Heart left ventricle (tissue), 16 donors: Measurements from ENCODE around the gene PANX2. TPM values are rescaled to one million over a fixed set of nuclear protein-coding genes. Genes with fewer than 3 reads are reported as not detected.

Source experiments
- ATAC-seq, 4 donors: fragments of 200-7000 bp; cut with Tn5 transposase; one replicate each; pipeline ENCODE4 v1.9.1; 2020 to 2022; ENCODE audit warnings: moderate library complexity in 4 of 4, mild to moderate bottlenecking in 3 of 4, moderate number of reproducible peaks in 1 of 4
- DNase-seq, 5 donors: peaks; one replicate each; pipeline ENCODE4 v3.0.0-alpha.2; 2020
- H3K27ac ChIP-seq, 12 donors: fragments of 200-600 bp; sonication (generic) in 4 of 12; one replicate each; pipeline versions ENCODE4 v1.5.0 to v1.8.0; 2016 to 2022; ENCODE audit warnings: mild to moderate bottlenecking in 2 of 12
- H3K27me3 ChIP-seq, 9 donors: fragments of 200-600 bp; sonication (generic) in 2 of 9; one replicate each; pipeline versions ENCODE4 v1.5.1 to v1.8.0; 2016 to 2022; ENCODE audit warnings: mild to moderate bottlenecking in 3 of 9
- H3K36me3 ChIP-seq, 9 donors: fragments of 200-600 bp; sonication (generic) in 2 of 9; one replicate each; pipeline versions ENCODE4 v1.5.0 to v1.8.0; 2018 to 2022; ENCODE audit warnings: mild to moderate bottlenecking in 2 of 9
- H3K4me1 ChIP-seq, 12 donors: fragments of 200-600 bp; sonication (generic) in 4 of 12; one replicate each; pipeline versions ENCODE4 v1.5.0 to v1.8.0; 2016 to 2022; ENCODE audit warnings: mild to moderate bottlenecking in 3 of 12
- H3K4me3 ChIP-seq, 12 donors: fragments of 200-600 bp; sonication (generic) in 4 of 12; one replicate each; pipeline versions ENCODE4 v1.5.0 to v1.8.0; 2017 to 2022; ENCODE audit warnings: mild to moderate bottlenecking in 9 of 12, moderate library complexity in 4 of 12
- H3K9me3 ChIP-seq, 12 donors: fragments of 200-600 bp; sonication (generic) in 4 of 12; one replicate each; pipeline versions ENCODE4 v1.5.0 to v1.8.0; 2016 to 2022; ENCODE audit warnings: mild to moderate bottlenecking in 1 of 12
- CTCF ChIP-seq, 12 donors: fragments of 200-600 bp; sonication (generic) in 4 of 12; IDR thresholded peaks; one replicate each; pipeline versions ENCODE4 v1.5.0 to v1.8.0; 2018 to 2022; ENCODE audit warnings: antibody characterized with exemption in 12 of 12, mild to moderate bottlenecking in 5 of 12
- POLR2A ChIP-seq, 2 donors: fragments of 450-650 bp; IDR thresholded peaks; one replicate each; pipeline ENCODE4 v1.6.1; 2017; ENCODE audit warnings: antibody characterized with exemption in 2 of 2, mild to moderate bottlenecking in 2 of 2, moderate library complexity in 2 of 2
- WGBS, 4 donors: extraction: QIAGEN DNeasy Blood & Tissue Kit in 2 of 4; methylation state at CpG; one replicate each; pipeline versions ENCODE4 v1.1.5 to v1.1.7; 2013 to 2018; 5-methylcytosine and 5-hydroxymethylcytosine counted together
- intact Hi-C, 10 donors: fragments of 100-400 bp; cut with DNase I; formaldehyde crosslinking; loops; one replicate each; pipeline versions ENCODE4 v1.11.1 to v1.14.2; 2022
- polyA plus RNA-seq, 2 donors: library from polyadenylated mRNA; stranded (reverse); fragments of 200-250 nt; gene quantifications; one replicate each; pipeline ENCODE4 v1.2.3, GENCODE V29; 2013
- total RNA-seq, 9 donors: library from RNA; depleted of rRNA in 2 of 9; stranded (reverse); fragments of >200 nt in 2 of 9; fragmentation: NEBNext Ultra II Directional in 3 of 9; extraction: Animal tissue kit (Norgen Biotek cat#: 25700) in 3 of 9; gene quantifications; one replicate each; pipeline versions ENCODE4 v1.1.0 to v1.2.4, GENCODE V29; 2016 to 2023
- donor health status: ischemic (EF 13 %, LVEDD 7.1; RV severe dilation, severe dysfunction).
- donor health status: healthy with polysubstance abuse.
- donor health status: DM: no; HTN: yes; CAD: no.
- donor health status: DM: no; HTN: no; CAD: no.
- donor health status: ischemic (EF 25% LVEDD 6.9; RV normal size, moderate dysfunction).
- donor health status: ischemic (EF 25% LVEDD 5.7; RV mildly dilated, moderate dysfunction).
- donor health status: healthy.
- donor health status: DM: yes; HTN: yes; CAD: no.
- donor health status: ischemic (EF 35%, LVEDD 5.7; RV mildly dilated, moderate dysfunction).
- donor health status: nonischemic (EF 11% LVEDD 7.7; RV severe dilation, severe dysfunction).
- donor health status: DM: yes; HTN: yes; CAD: no.
- donor health status: PGD.
- donor health status: ischemic (EF 29% LVEDD 5.4; RV normal size, mild dysfunction).
- donor health status: nonischemic (EF 23%, LVEDD 6.1; RV moderate dilation, normal function).

Gene PANX2
- total and polyA plus RNA-seq, 11 donors, result 0.08 to 0.77 (median 0.33) TPM; not detected in 5

- TF ChIP-seq CTCF (IDR thresholded peaks at IDR 0.05) (no peak), POLR2A (IDR thresholded peaks at IDR 0.05) (no peak)
- H3K27ac ChIP-seq, result no peak overlapping the region
- ATAC-seq (no peak), DNase-seq (no peak)
- no peak overlapping the region for H3K4me3 ChIP-seq
- H3K27me3 ChIP-seq, result no peaks in the 10 kb centered on the region
- intact Hi-C loops, result loop anchor here in 1 of 10 donors (10.0 kb wide), 1 partner anchor 243 kb away; no protein-coding TSS in a partner anchor
- peaks cover 0 to 10% (median 4%) of the 10 kb centered on the region in 12 donors for H3K4me1 ChIP-seq
- 92 to 93% (median 93%) methylated on average over 15 to 19 of the region's 19 CpGs for WGBS, 4 donors
- no peaks in the 10 kb centered on the region for H3K9me3 ChIP-seq
- H3K36me3 ChIP-seq, result peaks cover 5 to 95% (median 84%) of the 10 kb centered on the region in 9 donors
Measured at GRCh38 chr22:50221410-50222300, 51.1 kb downstream of the PANX2 start.

- WGBS, 4 donors, result 89 to 94% (median 91%) methylated on average over 8 of the region's 8 CpGs
- peaks cover under 1 to 94% (median 84%) of the 10 kb centered on the region in 9 donors for H3K36me3 ChIP-seq
- no peak for ATAC-seq
Measured at GRCh38 chr22:50222508-50222907, 52.0 kb downstream of the PANX2 start.

GRCh38 chr22:50224071-50224470 lies 53.5 kb downstream of the PANX2 start:
- Histone ChIP-seq H3K27ac (no peak overlapping the region), H3K9me3 (no peaks in the 10 kb centered on the region), H3K4me3 (no peak overlapping the region), H3K36me3 (peaks cover 0 to 93% (median 79%) of the 10 kb centered on the region in 9 donors), H3K4me1 (peaks cover 0 to 10% (median 4%) of the 10 kb centered on the region in 12 donors), H3K27me3 (no peaks in the 10 kb centered on the region)
- DNase-seq (no peak), ATAC-seq (no peak)
- 94 to 97% (median 94%) methylated on average over 16 of the region's 16 CpGs for WGBS, 4 donors
- TF ChIP-seq POLR2A (IDR thresholded peaks at IDR 0.05), result no peak
- TF ChIP-seq CTCF (IDR thresholded peaks at IDR 0.05), result no peak
- intact Hi-C loops, result loop anchor here in 1 of 10 donors (10.0 kb wide), 1 partner anchor 241 kb away; no protein-coding TSS in a partner anchor

More at GRCh38 chr22:50222508-50222907, 52.0 kb downstream of the PANX2 start:
- H3K4me3 ChIP-seq, result no peak overlapping the region
- DNase-seq, result no peak
- intact Hi-C loops, result loop anchor here in 1 of 10 donors (10.0 kb wide), 1 partner anchor 242 kb away; no protein-coding TSS in a partner anchor
- H3K4me1 ChIP-seq, result peaks cover 0 to 10% (median 4%) of the 10 kb centered on the region in 12 donors
- no peak overlapping the region for H3K27ac ChIP-seq
- no peaks in the 10 kb centered on the region for H3K27me3 ChIP-seq
- TF ChIP-seq CTCF (IDR thresholded peaks at IDR 0.05), result no peak
- TF ChIP-seq POLR2A (IDR thresholded peaks at IDR 0.05), result no peak
- no peaks in the 10 kb centered on the region for H3K9me3 ChIP-seq
